Activated T-helper 1 cell treated with anti-CD3 and anti-CD28 coated beads, Interleukin-2, amount 50 U/mL, for 16 hours (primary cell): Measurements from ENCODE around the gene MRC1.

ENCODE experiments used
- DNase-seq, 2 donors: peaks; one replicate each; pipeline ENCODE4 v3.0.0-alpha.2; 2020; ENCODE audit warnings: low read depth in 1 of 2, low spot score in 1 of 2

MRC1 gene

GRCh38 chr10:17795083-17795482 is 14.1 kb upstream of the MRC1 start:
- no peak for DNase-seq

DNA sequence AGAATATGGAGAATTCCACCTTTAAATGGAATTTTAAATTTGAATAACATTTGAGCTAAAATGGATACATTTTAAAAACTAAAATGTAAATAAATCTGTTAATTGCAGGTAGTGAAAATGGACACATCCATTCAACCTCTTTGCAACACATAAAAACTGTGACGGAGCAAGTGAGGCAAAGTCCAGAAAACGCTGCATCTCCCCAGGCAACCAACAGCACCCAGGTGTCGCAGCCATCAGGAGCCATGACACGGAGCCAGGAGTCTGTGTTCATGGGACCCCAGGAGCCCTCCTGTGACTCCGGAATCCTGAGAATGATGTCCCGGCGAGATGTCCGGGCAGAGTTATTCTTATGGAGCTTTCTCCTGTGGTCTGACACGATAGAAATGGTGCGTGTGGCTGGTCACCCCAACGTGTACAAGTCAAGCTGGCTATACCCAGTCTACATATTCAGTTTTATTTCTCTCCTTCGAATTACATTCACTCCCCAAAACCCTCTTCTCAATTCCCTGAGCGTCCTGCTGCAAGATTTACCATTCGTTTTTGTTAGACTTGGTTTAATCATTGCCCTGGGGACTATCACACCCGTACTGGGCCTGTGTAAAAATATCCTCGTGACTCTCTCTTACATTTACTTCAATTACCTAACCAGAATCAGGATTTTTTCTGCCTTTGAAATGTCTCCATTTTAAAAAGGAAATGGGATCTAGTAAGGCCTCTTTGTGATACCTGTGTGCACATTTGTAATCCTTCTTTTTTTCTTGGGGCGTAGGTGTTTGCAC is 13.1 kb upstream of the MRC1 start:
- no peak for DNase-seq

- DNase-seq = no peak
Observed at GRCh38 chr10:17801507-17801906, 7.6 kb upstream of the MRC1 start.

DNA sequence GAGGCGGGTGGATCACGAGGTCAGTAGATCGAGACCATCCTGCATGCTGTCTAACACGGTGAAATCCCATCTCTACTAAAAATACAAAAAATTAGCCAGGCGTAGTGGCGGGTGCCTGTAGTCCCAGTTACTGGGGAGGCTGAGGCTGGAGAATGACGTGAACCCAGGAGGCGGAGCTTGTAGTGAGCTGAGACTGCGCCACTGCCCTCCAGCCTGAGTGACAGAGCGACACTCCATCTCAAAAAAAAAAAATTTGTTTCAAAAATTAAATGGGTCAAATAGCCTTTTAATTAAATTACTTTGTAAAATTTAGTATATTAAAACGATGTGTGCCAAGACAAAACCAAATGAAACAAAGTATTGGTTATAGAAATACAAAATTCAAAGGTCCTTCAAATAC is 6.8 kb upstream of the MRC1 start:
- no peak for DNase-seq

GRCh38 chr10:17802976-17803375 is 6.2 kb upstream of the MRC1 start:
- DNase-seq = no peak

DNA sequence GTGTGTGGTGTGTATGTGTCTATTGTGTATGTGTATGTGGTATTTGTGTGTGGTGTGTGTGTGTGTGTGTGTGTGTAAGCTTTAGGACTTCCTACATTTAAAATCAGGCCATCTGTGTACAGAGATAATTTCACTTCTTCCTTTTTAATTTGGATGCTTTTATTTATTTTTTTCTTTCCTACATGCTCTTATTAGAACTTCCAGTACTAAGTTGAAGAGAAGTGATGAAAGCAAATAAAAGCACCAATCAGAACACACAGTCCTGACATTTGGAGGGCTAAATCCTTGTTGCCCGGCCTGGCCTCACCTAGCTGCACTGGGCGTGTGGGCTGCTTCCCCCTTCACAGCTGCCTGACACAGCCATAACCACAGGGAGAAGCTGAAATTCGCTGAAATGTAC is 3.8 kb upstream of the MRC1 start:
- no peak for DNase-seq

DNA sequence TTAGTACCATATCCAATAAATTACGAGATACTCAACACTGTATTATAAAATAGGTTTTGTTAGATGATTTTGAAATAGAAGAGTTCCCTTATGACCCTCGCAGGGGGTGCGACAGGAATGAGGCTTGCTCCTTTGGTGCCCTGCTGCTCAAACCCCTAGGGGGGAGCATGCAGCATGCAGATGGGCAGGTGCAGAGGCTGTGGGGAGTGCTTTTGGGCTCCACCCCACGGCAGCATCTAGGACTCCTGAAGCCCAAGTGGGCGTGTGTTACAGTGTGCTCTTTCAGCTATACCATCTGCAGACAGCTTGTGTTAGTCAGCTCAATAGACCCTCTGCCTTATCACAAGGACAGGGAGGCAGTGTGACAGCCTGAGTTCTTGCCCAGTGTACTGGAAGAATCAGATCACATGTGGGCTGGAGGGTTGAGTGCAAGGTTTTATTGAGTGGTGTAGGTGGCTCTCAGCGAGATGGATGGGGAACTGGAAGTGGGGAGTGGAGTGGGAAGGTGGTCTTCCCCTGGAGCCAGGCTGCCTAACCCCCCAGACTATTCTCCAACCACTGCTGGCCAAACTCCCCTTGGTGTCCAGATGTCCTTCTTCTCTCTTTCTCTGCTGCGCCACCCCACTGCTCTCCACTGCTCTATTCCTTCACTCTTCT is 3.1 kb upstream of the MRC1 start:
- DNase-seq = no peak

GRCh38 chr10:17811146-17811865 is 2.2 kb downstream of the MRC1 start:
- DNase-seq = no peak

- DNase-seq = no peak
Observed at GRCh38 chr10:17814973-17815372, 5.8 kb downstream of the MRC1 start.

GRCh38 chr10:17816199-17816598 is 7.1 kb downstream of the MRC1 start:
- no peak for DNase-seq

GRCh38 chr10:17817316-17817715 is 8.2 kb downstream of the MRC1 start:
- DNase-seq = no peak

GRCh38 chr10:17817790-17818189 is 8.6 kb downstream of the MRC1 start:
- DNase-seq = no peak

DNA sequence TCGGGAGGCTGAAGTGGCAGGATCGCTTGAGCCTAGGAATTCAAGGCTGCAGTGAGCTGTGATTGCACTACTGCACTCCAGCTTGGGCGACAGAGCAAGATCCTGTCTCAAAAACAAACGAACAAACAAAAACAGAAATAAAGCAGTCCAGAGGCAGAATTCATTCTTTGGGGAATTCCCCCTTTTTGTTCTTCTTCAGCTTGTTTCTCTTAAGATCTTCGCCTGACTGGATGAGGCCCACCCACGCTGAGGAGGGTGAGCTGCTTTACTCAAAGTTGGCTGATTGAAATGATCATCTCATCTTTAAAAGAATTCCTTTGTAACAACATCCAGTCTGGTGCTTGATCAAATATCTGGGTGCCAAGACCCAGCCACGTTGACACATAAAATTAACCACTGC is 10.7 kb downstream of the MRC1 start:
- no peak for DNase-seq

- no peak for DNase-seq
Observed at GRCh38 chr10:17820943-17821342, 11.8 kb downstream of the MRC1 start.

DNA sequence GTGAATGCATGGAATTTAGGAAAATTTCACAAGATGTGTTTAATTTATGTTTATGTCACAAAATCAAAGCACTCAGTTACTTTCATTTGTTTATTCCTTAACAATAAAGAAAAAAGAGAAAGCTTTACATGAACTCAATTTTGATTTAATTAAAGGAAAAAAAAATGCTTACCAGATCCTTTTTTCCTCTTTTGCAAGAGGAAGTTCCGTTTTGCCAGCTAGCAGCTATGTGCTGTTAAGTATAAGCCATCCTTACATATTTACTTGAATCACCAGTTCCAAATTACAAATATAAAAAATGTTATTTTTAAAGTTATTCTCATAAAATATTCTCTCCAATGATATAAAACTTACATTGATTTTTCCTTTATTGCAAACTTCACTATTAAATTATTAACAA is 12.7 kb downstream of the MRC1 start:
- DNase-seq = no peak

- no peak for DNase-seq
Observed at GRCh38 chr10:17831341-17831740, 22.2 kb downstream of the MRC1 start.

DNA sequence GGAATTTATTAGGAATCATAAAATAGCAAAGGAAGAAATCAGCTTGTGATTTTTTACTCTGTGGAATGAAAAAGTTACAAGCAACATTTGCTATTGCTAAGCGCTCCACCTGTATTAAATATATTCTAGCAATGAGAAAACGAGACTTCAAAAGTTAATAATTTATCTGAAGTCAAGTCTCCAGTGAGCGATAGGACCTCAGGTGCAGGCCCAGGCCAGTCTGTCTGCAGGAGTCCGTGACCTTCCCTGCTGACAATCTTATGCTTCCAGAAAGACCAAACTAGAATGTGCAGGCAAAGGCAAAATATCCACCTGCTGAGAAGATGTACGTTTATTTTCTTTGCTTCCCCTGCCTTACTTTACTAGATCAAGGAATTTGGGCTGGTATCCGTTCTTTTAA is 22.7 kb downstream of the MRC1 start:
- DNase-seq = no peak

DNA sequence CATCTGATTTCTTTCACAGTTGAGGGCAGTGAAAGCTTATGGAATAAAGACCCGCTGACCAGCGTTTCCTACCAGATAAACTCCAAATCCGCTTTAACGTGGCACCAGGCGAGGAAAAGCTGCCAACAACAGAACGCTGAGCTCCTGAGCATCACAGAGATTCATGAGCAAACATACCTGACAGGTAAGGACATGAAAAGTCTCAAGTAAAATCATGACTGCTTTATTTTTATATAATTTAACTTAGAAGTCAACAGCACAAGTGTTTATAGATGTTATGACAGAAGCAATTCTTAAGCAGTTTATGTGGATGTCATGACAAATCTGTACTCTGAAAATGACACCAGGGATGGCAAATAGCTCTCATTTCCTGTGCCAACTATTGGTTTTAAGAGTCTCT is 24.5 kb downstream of the MRC1 start:
- no peak for DNase-seq

GRCh38 chr10:17835688-17836087 is 26.5 kb downstream of the MRC1 start:
- DNase-seq = no peak

DNA sequence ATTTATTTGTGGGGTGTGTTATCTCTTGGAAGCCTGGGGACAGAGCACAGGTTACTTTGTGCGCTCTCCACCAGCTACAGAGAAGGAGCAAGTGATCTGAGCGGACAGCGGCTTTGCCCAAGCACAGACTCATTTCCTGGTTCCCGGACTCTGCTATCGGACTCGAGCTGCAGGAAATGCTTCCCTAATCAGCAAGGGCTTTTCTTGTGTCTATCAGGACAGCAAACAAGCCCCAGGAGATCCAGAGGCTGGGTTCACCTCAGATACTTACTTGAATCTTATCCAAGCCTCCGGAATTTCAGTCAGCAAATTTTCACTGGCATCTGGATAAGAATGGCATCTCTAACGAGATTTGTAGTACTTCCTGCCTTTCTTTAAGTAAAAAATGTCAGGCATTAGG is 27.8 kb downstream of the MRC1 start:
- no peak for DNase-seq

- DNase-seq = no peak
Observed at GRCh38 chr10:17838080-17838648, 29.0 kb downstream of the MRC1 start.

- DNase-seq = no peak
Observed at GRCh38 chr10:17841050-17841449, 31.9 kb downstream of the MRC1 start.
